ENCODE data around the gene TOR1A. TPM values are rescaled to one million over a fixed set of nuclear protein-coding genes. Genes with fewer than 3 reads are reported as not detected.
A peak's percentile ranks its signal among the peaks of the same experiment; 100 is the strongest.

The TOR1A gene
- total and polyA plus RNA-seq, 2 experiments from 2014 or later = 23.6 to 45.7 TPM

DNA sequence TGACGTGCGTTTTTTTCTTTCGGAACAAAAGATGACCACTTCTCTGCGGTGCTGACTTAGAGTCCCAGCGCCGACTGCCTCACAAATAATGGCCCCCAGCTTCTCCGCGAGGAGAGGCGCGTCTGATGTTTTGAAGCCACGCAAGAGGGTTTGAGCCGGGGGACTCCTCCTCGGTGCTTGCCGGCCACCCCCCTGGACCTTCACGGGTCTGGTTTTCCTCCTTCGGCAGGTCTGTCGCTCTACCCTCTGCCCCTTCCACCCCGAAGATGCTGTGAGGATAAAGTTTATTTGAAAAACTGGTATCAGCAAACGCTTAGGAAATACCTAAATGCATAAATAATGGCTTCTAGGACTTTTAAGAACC, 11.9 kb upstream of the TOR1A start:
- Histone ChIP-seq H3K4me3 (peak overlapping the region; percentile 97), H3K27ac (ENCODE audit: low read depth) (peak overlapping the region; percentile 80), H3K4me2 (peak overlapping the region; percentile 99), H3K79me2 (replicated peaks; ENCODE audit: insufficient read depth) (peaks cover 11% of the 10 kb centered on the region), H4K20me1 (replicated peaks; ENCODE audit: insufficient read depth) (no peaks in the 10 kb centered on the region), H3F3A (replicated peaks; ENCODE audit: low read depth) (peaks cover 9% of the 10 kb centered on the region; the same call in 1 of the 2 replicates), H3K36me3 (ENCODE audit: insufficient read depth) (peaks cover 20% of the 10 kb centered on the region), H3K4me1 (ENCODE audit: insufficient read depth) (peaks cover 37% of the 10 kb centered on the region), H3K9me2 (ENCODE audit: insufficient read depth) (no peaks in the 10 kb centered on the region), H2AFZ (peak overlapping the region; percentile 86), H3K27me3 (ENCODE audit: insufficient read depth) (no peaks in the 10 kb centered on the region)
- ATAC-seq (peak; percentile 8; the same call in 1 of the 3 replicates), DNase-seq (ENCODE audit: low spot score) (peak; percentile 52)
- TF ChIP-seq CREB1 (CRISPR knock-in tag; IDR thresholded peaks at IDR 0.05; ENCODE audit: low read depth) (no peak), ZNF114 (CRISPR knock-in tag; IDR thresholded peaks at IDR 0.05) (no peak), STAT1 (IDR thresholded peaks at IDR 0.05; ENCODE audit: unreplicated experiment) (no peak), ZNF331 (CRISPR knock-in tag; IDR thresholded peaks at IDR 0.05; ENCODE audit: low read depth) (no peak), POLR2AphosphoS5 (IDR thresholded peaks at IDR 0.05; ENCODE audit: low read depth) (no peak), NANOG (IDR thresholded peaks at IDR 0.05; ENCODE audit: borderline replicate concordance) (no peak), EZH2 (IDR thresholded peaks at IDR 0.05; ENCODE audit: low read depth, unreplicated experiment) (no peak), EZH2phosphoT487 (IDR thresholded peaks at IDR 0.05; ENCODE audit: unreplicated experiment) (no peak), JUNB (IDR thresholded peaks at IDR 0.05; ENCODE audit: unreplicated experiment) (no peak)
- TF ChIP-seq, protein P1, sequence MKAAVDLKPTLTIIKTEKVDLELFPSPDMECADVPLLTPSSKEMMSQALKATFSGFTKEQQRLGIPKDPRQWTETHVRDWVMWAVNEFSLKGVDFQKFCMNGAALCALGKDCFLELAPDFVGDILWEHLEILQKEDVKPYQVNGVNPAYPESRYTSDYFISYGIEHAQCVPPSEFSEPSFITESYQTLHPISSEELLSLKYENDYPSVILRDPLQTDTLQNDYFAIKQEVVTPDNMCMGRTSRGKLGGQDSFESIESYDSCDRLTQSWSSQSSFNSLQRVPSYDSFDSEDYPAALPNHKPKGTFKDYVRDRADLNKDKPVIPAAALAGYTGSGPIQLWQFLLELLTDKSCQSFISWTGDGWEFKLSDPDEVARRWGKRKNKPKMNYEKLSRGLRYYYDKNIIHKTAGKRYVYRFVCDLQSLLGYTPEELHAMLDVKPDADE (IDR thresholded peaks at IDR 0.05) = no peak
- TF ChIP-seq, protein P2, sequence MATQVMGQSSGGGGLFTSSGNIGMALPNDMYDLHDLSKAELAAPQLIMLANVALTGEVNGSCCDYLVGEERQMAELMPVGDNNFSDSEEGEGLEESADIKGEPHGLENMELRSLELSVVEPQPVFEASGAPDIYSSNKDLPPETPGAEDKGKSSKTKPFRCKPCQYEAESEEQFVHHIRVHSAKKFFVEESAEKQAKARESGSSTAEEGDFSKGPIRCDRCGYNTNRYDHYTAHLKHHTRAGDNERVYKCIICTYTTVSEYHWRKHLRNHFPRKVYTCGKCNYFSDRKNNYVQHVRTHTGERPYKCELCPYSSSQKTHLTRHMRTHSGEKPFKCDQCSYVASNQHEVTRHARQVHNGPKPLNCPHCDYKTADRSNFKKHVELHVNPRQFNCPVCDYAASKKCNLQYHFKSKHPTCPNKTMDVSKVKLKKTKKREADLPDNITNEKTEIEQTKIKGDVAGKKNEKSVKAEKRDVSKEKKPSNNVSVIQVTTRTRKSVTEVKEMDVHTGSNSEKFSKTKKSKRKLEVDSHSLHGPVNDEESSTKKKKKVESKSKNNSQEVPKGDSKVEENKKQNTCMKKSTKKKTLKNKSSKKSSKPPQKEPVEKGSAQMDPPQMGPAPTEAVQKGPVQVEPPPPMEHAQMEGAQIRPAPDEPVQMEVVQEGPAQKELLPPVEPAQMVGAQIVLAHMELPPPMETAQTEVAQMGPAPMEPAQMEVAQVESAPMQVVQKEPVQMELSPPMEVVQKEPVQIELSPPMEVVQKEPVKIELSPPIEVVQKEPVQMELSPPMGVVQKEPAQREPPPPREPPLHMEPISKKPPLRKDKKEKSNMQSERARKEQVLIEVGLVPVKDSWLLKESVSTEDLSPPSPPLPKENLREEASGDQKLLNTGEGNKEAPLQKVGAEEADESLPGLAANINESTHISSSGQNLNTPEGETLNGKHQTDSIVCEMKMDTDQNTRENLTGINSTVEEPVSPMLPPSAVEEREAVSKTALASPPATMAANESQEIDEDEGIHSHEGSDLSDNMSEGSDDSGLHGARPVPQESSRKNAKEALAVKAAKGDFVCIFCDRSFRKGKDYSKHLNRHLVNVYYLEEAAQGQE (IDR thresholded peaks at IDR 0.05; ENCODE audit: unreplicated experiment) = no peak
- TF ChIP-seq, protein P3, sequence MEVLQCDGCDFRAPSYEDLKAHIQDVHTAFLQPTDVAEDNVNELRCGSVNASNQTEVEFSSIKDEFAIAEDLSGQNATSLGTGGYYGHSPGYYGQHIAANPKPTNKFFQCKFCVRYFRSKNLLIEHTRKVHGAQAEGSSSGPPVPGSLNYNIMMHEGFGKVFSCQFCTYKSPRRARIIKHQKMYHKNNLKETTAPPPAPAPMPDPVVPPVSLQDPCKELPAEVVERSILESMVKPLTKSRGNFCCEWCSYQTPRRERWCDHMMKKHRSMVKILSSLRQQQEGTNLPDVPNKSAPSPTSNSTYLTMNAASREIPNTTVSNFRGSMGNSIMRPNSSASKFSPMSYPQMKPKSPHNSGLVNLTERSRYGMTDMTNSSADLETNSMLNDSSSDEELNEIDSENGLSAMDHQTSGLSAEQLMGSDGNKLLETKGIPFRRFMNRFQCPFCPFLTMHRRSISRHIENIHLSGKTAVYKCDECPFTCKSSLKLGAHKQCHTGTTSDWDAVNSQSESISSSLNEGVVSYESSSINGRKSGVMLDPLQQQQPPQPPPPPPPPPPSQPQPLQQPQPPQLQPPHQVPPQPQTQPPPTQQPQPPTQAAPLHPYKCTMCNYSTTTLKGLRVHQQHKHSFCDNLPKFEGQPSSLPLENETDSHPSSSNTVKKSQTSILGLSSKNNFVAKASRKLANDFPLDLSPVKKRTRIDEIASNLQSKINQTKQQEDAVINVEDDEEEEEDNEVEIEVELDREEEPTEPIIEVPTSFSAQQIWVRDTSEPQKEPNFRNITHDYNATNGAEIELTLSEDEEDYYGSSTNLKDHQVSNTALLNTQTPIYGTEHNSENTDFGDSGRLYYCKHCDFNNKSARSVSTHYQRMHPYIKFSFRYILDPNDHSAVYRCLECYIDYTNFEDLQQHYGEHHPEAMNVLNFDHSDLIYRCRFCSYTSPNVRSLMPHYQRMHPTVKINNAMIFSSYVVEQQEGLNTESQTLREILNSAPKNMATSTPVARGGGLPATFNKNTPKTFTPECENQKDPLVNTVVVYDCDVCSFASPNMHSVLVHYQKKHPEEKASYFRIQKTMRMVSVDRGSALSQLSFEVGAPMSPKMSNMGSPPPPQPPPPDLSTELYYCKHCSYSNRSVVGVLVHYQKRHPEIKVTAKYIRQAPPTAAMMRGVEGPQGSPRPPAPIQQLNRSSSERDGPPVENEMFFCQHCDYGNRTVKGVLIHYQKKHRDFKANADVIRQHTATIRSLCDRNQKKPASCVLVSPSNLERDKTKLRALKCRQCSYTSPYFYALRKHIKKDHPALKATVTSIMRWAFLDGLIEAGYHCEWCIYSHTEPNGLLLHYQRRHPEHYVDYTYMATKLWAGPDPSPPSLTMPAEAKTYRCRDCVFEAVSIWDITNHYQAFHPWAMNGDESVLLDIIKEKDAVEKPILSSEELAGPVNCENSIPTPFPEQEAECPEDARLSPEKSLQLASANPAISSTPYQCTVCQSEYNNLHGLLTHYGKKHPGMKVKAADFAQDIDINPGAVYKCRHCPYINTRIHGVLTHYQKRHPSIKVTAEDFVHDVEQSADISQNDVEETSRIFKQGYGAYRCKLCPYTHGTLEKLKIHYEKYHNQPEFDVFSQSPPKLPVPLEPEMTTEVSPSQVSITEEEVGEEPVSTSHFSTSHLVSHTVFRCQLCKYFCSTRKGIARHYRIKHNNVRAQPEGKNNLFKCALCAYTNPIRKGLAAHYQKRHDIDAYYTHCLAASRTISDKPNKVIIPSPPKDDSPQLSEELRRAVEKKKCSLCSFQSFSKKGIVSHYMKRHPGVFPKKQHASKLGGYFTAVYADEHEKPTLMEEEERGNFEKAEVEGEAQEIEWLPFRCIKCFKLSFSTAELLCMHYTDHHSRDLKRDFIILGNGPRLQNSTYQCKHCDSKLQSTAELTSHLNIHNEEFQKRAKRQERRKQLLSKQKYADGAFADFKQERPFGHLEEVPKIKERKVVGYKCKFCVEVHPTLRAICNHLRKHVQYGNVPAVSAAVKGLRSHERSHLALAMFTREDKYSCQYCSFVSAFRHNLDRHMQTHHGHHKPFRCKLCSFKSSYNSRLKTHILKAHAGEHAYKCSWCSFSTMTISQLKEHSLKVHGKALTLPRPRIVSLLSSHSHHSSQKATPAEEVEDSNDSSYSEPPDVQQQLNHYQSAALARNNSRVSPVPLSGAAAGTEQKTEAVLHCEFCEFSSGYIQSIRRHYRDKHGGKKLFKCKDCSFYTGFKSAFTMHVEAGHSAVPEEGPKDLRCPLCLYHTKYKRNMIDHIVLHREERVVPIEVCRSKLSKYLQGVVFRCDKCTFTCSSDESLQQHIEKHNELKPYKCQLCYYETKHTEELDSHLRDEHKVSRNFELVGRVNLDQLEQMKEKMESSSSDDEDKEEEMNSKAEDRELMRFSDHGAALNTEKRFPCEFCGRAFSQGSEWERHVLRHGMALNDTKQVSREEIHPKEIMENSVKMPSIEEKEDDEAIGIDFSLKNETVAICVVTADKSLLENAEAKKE (CRISPR knock-in tag; IDR thresholded peaks at IDR 0.05) = no peak
- TF ChIP-seq, protein P4, sequence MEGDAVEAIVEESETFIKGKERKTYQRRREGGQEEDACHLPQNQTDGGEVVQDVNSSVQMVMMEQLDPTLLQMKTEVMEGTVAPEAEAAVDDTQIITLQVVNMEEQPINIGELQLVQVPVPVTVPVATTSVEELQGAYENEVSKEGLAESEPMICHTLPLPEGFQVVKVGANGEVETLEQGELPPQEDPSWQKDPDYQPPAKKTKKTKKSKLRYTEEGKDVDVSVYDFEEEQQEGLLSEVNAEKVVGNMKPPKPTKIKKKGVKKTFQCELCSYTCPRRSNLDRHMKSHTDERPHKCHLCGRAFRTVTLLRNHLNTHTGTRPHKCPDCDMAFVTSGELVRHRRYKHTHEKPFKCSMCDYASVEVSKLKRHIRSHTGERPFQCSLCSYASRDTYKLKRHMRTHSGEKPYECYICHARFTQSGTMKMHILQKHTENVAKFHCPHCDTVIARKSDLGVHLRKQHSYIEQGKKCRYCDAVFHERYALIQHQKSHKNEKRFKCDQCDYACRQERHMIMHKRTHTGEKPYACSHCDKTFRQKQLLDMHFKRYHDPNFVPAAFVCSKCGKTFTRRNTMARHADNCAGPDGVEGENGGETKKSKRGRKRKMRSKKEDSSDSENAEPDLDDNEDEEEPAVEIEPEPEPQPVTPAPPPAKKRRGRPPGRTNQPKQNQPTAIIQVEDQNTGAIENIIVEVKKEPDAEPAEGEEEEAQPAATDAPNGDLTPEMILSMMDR (conservative IDR thresholded peaks at IDR 0.05; ENCODE audit: low read depth in 2 of 2) = no peak
- Mint-ChIP-seq H3K27ac (peak overlapping the region; percentile 92), H3K4me1 (peaks cover 50% of the 10 kb centered on the region), H3K36me3 (ENCODE audit: low read depth) (peaks cover 17% of the 10 kb centered on the region), H3K9me3 (no peaks in the 10 kb centered on the region; the same call in 2 of the 3 replicates), H3K4me3 (peak overlapping the region; percentile 95), H3K27me3 (ENCODE audit: insufficient read depth, low read depth, poor library complexity) (peaks cover 11% of the 10 kb centered on the region)

Measured in GM23338 (cell line).